ENCODE measurements around the gene ABHD10. TPM values are rescaled to one million over a fixed set of nuclear protein-coding genes. Genes with fewer than 3 reads are reported as not detected.
A peak's percentile ranks its signal among the peaks of the same experiment; 100 is the strongest.

ABHD10 gene
- total RNA-seq, 1 donor, result 35.1 TPM

- no peak overlapping the region for H3K4me3 ChIP-seq (ENCODE audit: low read depth, low read length)
- DNase-seq (ENCODE audit: low read depth), result no peak
These were observed 24.7 kb downstream of the ABHD10 start for GRCh38 chr3:112003321-112004080.

GRCh38 chr3:112004187-112004586 lies 25.4 kb downstream of the ABHD10 start:
- H3K4me3 ChIP-seq (ENCODE audit: low read depth, low read length), result no peak overlapping the region
- TF ChIP-seq CTCF (IDR thresholded peaks at IDR 0.05; ENCODE audit: insufficient read depth, low read length), result no peak
- no peak for DNase-seq (ENCODE audit: low read depth)

More at GRCh38 chr3:112003321-112004080, 24.7 kb downstream of the ABHD10 start:
- no peak for TF ChIP-seq CTCF (IDR thresholded peaks at IDR 0.05; ENCODE audit: insufficient read depth, low read length)

GRCh38 chr3:112004669-112005068 lies 25.8 kb downstream of the ABHD10 start:
- TF ChIP-seq CTCF (IDR thresholded peaks at IDR 0.05; ENCODE audit: insufficient read depth, low read length), result no peak

GRCh38 chr3:112005091-112005672 lies 26.4 kb downstream of the ABHD10 start:
- H3K4me3 ChIP-seq (ENCODE audit: low read depth, low read length), result no peak overlapping the region
- DNase-seq (ENCODE audit: low read depth), result no peak
- no peak for TF ChIP-seq CTCF (IDR thresholded peaks at IDR 0.05; ENCODE audit: insufficient read depth, low read length)

More at GRCh38 chr3:112004669-112005068, 25.8 kb downstream of the ABHD10 start:
- DNase-seq (ENCODE audit: low read depth), result no peak
- no peak overlapping the region for H3K4me3 ChIP-seq (ENCODE audit: low read depth, low read length)

- H3K4me3 ChIP-seq (ENCODE audit: low read depth, low read length), result no peak overlapping the region
- TF ChIP-seq CTCF (IDR thresholded peaks at IDR 0.05; ENCODE audit: insufficient read depth, low read length), result no peak
- DNase-seq (ENCODE audit: low read depth), result peak; percentile 86
These were observed 28.8 kb downstream of the ABHD10 start for GRCh38 chr3:112007633-112008032.

GRCh38 chr3:112009670-112010069 lies 30.8 kb downstream of the ABHD10 start:
- DNase-seq (ENCODE audit: low read depth), result no peak
- H3K4me3 ChIP-seq (ENCODE audit: low read depth, low read length), result no peak overlapping the region
- no peak for TF ChIP-seq CTCF (IDR thresholded peaks at IDR 0.05; ENCODE audit: insufficient read depth, low read length)
